Ramos (cell line): ENCODE data around the gene ATG2A.

Experiments
- in situ Hi-C: fragments of 300-500 bp; cut with MboI; formaldehyde crosslinking; loops from one replicate; pipeline ENCODE4 v1.14.3; 2022; ENCODE audit warnings: low sequenced_read_pairs; ENCODE audit not compliant: unreplicated experiment

Gene ATG2A

DNA sequence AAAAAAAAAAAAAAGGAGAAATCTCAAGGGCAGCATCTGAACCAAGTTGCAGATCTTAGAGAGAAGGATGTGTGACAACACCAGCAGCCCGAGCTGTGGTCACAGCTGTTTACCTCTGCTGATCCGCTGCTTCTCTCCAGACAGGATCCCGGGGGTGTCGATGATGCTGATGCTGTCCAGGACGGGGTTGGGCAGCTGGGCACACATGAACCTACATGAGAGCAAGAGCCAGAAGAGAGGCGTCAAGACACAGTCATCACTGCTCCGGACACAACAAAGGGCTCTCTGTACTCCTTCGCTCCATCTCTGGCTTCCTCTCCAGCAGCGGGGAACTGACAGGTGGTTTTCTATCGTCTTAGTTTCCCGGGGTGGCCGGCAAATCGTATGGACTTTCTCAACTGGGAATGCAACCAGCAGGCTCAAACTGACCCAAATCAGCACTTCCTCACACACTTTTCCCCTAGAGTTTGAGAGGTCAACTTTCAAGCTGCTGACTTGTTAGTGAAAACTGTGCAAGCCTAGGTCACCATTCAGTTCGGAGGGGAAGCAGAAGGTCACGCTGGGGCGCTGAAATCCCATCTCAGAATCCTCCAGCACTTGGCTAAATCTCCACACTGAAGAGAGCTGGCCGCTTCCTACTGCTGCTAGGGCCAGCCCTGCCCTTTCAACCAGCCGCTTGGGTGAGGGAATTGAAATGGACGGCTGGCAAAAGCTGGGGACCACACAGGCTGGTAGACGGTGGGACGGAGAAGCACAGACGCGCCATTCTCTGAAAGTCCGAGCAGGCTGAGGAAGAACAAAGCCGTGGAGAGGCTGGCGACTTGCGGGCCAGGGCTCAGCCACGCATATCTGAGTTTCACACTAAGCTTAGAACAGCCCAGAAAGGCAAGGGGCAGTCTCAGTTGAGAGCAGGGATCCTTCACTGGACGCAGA lies 42.4 kb downstream of the ATG2A start:
- in situ Hi-C loops, result no loop called here

DNA sequence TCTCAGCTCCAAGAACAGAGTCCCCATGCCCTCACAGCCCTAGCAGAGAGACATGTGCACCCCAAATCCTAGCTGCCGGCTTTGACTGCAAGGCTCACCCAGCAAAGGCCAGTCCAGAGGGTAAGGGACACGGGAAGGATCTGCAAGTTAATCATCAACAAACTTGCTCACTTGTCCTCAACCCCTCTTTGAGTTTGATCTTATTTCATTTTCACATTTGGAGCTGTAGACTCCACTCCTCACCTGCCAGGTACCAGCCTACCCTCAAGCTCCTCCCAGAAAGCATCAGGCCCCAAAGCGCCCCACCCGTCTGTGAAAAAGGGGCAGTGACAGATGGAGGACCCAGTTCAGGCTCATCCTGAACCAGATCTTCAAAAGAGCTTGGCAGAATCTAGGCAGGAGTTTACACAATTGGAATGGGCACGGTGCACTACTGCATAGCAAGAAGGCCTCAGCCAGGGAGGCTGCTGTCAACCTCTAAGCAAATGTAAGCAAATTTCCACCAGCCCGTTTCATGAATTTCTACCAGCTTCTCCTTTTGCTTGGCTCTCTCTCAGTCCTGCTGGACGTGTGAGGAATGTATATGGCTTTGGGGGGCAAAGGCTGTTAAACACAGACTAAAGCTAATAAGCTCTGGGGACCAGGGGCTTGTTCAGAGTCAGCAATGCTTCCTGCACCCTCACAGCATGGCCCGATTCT lies 44.1 kb downstream of the ATG2A start:
- in situ Hi-C loops, result no loop called here

DNA sequence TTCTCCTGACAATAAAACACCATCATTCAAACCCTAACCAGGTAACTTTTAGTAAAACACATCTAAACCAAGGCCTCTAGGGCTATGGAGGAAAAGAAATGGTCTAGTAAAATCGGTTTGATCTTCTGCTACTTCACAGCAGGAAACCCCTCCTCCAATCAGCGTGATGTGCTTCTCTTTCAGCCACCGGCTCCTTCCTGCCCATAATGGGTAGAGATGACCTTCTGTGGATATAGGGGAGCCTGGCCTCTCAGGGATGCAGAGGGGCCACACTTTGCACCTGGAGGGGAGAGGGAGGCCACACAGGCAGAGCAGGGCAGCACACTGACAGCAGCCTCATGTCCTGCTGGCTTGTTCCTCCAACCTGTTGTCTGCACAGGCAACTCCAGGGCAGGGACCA lies 45.5 kb downstream of the ATG2A start:
- in situ Hi-C loops, result no loop called here

DNA sequence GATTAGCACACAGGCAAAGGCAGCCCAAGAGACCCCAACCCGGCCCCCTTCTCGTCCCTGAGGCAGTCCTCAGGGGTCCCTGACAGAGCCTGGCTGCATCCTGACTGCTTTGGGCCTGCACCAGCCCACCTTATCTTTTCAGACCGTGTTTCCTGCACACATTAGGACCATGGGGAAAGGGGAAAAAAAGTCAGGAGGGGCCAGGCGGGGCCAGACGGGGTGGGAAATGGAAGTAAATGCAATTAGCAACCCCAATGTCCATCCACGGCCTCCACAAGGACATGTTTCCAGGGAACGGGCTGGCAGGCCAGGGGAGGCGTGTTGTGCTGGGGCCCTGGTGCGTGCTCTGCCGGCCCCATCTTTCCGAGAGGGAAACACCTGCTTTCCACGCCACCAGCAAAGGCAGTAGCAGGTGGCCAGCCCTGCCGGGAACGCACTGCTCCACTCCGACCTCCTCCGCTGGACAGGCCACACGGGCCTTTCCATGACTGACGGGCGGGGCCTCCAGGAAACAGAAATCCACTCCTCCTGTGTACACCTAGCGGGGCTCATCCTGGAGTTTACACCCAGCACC lies 46.0 kb downstream of the ATG2A start:
- in situ Hi-C loops, result no loop called here

DNA sequence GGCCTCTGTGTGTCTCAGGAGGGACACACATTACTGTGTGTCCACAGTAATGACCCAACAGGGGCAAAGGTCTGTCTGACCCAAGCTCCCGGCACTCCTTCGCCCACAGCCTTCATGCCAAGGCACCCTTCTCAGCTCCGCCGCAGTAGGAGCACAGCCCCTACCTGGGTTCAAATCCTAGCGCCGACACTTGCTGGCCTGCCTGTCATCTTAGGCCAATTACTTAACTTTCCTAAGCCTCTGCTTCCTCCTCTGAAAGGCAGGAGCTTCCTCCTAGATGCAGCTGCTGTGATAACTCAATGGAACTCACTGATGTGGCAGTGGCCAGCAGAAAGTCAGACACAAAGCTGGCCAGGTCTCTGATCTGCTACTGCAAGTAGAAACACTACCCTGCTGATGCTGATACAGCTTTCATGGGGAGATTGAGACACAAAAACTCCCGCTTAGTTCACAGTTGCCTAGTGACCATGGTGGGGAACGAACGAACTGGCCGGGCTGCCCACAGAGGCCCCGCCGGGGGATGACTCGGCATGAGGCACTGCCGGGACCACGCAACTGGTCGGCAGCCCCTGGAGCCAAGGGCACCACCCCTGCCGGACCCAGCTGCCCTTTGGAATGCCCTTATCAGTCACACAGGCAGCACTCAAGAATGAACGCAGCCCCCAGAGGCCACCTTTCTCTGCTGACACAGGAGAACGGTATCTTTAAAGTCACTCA lies 46.7 kb downstream of the ATG2A start:
- in situ Hi-C loops, result no loop called here

DNA sequence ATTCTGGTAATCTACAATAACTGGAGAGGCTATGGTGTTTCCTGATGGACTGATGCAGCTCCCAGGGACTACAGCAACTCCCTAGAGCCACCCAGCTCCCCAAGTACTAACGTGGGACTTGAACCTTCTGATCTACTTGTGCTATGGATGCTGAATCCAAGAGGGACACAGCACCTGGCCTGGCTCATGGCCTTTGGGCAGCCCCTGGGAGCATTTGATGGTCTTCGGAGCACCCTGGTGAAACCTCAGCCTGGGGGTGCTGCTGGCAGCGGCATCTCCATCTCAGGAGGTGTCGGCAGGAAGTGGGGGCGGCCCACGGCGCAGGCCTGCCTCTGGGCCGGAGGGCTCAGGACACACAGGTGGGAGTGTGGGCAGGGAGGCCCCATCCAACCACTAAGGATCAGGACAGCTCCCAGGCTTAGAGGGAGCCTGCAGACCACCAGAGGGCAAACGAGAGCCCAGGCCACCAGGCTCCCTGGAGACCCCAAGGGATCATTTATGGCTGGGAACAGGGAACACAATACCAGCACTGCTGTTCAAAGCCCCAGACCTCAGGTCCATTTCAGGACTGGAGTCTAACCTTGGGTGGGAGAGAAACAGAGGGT lies 47.3 kb downstream of the ATG2A start:
- in situ Hi-C loops, result no loop called here

DNA sequence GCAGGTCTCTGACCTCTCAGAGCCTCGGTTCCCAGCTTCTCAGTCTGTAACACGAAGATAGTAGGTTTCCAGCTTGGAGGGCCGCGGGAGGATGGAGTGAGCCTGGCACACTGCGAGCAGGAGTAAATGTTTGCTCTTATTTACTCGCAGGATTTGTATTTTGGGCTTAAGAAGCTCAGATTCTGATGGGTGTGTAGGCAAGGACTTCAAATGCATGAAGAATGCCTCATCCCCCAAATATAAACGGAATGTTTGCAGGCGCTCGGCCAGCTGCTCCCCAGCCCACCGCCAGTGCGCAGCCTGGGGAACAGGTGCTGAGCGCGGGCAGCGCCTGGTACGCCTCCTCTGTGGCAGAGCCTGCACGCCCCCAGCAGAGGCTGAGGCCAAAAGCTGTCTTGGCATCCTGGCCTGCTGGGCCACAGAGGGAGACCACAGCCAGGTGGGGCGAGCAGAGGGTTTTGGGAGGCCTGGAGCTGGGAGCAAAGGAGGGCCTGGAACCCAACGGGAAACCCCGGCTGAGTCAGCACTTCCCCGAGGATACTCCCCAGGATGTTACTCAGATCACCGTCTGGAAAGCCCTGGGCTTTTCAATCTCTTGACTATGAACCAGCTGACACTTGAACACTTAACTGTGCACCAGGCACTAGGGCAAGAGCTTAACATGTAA lies 48.0 kb downstream of the ATG2A start:
- in situ Hi-C loops, result no loop called here

DNA sequence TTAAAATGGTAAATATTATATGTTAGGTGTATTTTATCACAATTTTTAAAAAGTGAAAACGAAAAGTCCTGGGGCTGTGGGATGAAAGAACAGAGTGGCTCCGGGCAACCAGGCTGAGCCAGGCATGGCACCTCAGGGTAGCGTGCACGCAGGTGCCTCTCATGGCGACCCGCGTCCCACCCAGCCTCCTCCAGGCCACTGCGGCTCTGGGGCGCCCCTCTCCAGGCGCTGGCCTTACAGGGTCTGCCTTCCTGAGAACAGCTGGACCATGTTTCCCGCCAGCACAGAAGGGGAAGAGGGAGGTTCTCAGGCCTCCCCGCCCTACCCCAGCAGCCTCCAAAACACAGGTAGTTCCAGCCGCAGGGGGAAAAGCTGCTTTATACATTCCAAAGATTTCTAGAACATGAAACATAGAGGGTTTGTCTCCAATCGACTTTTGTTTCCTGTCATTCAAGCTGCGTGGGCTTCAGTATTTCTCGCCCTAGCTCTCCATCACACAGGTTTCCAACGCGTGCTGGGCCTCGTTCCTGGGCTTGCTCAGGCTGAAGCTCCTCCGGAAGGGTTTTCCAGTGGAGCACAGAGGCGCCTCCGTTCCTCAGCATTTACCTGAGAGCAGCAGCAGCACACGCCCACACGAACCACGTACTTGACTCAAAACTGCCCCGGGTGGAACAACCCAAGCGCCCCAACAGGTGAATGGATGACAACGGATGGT lies 49.1 kb downstream of the ATG2A start:
- in situ Hi-C loops, result no loop called here

DNA sequence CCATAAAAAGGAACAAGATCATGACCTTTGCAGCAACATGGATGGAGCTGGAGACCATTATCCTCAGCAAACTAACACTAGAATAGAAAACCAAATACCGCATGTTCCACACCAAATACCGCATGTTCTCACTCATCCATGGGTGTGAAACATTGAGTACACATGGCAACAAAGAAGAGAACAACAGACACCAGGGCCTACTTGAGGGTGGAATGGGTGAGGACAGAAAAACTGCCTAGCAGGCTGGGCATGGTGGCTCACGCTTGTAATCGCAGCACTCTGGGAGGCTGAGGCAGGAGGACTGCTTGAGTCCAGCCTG lies 50.9 kb downstream of the ATG2A start:
- in situ Hi-C loops, result no loop called here

DNA sequence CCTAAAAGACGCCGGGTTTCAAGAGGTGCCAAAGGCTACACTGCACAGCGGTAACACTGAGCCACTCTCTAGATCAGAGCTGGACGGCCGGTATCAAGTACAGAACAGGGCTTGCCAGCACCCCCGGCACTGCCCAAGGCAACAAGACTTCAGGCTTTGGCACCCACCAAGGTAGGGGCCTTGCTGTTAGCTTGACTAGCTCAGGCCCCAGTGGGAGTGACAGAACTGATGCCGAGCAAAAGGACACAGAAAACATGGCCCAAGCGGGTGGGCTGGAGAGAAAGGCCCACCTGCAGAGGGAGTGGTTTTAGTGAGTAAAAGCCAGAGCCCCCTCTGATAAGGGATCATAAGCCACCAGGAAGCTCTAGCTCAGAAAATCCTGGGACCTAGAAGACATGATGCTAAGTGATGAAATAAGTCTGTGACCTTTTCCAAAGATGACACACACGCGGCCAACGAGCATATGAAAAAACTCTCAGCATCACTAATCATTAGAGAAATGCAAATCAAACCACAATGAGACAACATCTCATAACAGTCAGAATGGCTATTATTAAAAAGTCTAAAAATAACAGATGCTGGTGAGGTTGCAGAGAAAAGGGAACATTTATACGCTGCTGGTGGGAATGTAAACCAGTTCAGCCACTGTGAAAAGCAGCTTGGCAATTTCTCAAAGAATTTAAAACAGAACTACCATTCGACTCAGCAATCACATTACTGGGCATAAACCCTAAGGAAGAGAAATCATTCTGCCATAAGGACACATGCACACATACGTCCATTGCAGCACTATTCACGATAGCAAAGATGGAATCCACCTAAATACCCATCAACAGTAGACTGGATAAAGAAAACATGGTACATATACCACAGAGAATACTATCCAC lies 51.5 kb downstream of the ATG2A start:
- in situ Hi-C loops, result no loop called here

DNA sequence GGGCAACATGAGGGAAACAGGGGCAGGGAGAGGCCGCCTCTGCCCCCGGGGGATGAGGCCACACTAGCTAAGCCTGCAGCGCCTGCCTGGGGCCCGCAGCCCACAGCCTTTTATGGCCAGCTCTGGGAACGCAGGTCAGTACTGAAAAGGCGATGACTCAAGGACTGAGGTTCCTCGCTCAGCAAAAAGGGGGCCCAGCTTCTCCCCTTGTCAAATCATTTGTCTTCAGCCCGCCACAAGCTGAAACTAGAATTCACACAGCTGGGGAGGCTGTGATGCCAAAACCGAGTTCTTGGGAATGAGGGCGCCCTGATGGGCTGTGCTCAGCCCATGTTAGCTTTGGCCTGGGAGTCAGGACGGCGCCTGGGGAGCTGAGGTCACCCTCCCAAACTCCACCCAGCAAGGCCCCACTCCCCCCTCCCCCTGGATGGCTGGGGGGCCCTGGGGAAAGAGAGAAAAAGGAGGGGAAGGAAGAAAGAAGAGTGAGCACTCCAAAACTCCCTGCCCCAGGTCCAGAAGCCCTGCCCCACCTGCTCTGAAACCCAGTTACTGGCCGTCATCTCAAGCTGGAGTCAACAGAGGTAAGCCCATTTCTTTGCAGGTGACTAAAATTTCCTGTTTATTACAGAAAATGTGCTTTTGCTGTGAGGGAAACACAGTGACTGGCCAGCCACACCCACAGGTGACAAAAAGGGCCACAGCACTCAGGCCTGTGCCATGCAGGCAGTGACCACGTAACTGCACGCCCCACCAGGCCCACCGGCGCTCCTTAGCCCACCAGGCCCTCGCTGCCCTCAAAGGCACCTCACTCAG lies 52.3 kb downstream of the ATG2A start:
- in situ Hi-C loops, result no loop called here

DNA sequence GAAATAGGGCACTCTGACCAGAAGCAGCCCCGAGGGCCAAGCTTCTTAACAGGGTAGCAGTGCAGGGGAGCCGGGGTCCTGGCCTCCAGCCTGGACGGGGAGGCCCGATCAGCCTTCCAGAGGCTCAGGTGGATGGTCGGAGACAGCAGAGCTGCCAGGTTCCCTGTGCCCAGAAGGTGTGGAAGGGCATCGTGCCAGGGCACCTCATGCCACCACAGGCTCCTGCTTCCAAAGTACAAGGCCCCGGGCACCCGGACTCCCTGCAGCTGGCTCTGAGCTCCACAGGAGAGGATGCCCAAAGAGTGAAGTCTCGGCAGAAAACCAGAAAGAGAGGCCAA lies 52.9 kb downstream of the ATG2A start:
- in situ Hi-C loops, result no loop called here

DNA sequence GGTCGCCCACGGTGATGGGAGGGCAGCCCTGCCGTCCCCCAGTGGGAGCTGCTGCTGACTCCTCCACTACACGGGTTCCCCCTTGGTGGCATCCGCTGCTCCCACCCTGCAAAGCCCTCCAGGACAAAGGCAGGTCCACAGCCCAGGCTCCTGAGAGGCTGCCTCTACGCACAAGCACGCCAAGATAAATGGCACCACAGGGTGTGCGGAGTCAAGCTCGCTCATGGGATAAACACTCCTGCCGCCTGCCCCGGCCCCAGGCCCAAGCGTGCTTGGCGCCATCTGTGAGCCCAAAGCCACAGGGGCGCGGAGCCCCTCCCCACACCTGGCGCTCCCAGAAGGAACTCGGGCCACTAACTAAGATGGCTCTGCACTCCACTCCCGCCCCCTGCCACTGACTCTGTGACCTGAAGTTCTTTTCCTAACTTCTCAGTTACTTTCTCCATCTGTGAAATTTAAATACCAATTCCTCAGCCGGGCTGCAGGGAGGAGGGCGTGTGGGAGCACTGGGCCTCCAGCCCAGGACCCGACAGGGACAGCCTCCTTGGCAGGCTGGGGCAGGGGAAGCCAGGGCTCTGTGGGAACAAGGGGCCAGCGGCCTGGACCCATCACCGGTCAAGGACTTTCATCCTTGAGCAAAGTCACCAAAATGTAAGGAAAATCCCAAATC lies 53.5 kb downstream of the ATG2A start:
- in situ Hi-C loops, result no loop called here

DNA sequence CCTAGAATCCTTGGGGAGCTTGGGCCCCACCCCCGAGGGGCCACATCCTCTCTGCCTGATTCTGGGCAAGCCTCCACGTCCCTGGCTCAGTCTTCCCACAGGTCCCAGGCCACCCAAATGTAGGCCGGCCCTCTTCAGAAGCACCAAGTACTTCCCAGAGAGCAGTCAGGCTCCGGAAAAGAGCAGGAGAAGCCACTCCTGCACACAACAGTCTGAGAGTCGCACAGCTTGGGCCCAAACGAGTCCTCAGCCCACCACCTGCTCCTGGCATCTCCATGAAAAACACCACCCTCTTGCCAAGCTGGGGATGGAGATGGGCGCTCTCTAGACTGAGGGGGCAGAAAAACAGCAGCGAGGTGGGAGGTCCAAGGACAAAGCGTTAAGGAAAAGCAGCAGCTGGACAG lies 54.0 kb downstream of the ATG2A start:
- in situ Hi-C loops, result no loop called here

DNA sequence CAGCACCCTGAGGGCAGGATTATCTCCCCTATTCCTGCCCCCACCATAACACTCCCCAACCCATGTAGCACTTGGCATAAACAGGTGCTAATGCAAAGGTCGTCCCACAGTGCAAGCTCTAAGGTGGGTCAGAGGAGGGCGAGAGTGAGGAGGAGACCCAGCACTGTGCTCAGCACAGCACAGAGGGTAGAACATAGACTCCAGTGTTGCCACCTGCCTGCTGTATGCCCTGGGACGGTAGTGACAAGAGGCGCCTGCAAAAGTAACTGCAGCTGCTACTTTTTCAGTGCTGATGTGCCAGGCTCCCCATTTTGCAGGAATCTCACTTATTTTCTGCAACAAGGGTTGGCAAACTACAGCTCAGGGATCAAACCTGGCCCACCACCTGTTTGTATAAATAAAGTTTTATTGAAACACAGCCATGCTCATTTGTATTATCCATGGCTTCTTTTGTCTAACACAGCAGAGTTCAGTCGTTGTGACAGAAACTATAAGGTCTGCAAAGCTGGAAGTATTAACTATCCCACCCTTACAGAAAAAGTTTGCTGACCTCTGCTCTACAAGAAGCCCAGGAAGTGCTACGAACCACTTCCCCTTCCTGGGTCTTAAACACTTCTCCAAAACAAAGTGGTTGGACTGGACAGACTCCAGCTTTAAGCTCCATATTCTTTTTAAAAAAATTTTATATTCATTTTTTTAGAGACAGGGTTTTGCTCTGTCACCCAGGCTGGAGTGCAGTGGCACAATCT lies 55.6 kb downstream of the ATG2A start:
- in situ Hi-C loops, result no loop called here
